HUES48 (cell line): ENCODE data around the gene LARP6.

Source experiments
- H3K27ac ChIP-seq: one replicate; pipeline ENCODE4 v1.7.0; 2013; ENCODE audit warnings: low read depth, low read length, inconsistent platforms
- H3K27me3 ChIP-seq: 2 replicates; pipeline ENCODE4 v1.6.1; 2013; ENCODE audit warnings: mild to moderate bottlenecking, low read length; ENCODE audit not compliant: control insufficient read depth, insufficient read depth
- H3K36me3 ChIP-seq: 2 replicates; pipeline ENCODE4 v1.6.1; 2013; ENCODE audit warnings: low read length; ENCODE audit not compliant: control insufficient read depth, insufficient read depth
- H3K4me1 ChIP-seq: 2 replicates; pipeline ENCODE4 v1.6.1; 2013; ENCODE audit warnings: mild to moderate bottlenecking, low read length; ENCODE audit not compliant: control insufficient read depth, insufficient read depth
- H3K4me3 ChIP-seq: 2 replicates; pipeline ENCODE4 v1.5.1; 2013; ENCODE audit warnings: mild to moderate bottlenecking, low read depth, low read length
- H3K9ac ChIP-seq: 2 replicates; pipeline ENCODE4 v1.6.1; 2013; ENCODE audit warnings: mild to moderate bottlenecking, low read depth, low read length, moderate library complexity
- H3K9me3 ChIP-seq: 2 replicates; pipeline ENCODE4 v1.6.1; 2013; ENCODE audit warnings: low read length; ENCODE audit not compliant: control insufficient read depth, insufficient read depth

The LARP6 gene

GRCh38 chr15:70837476-70837875 lies 16.5 kb downstream of the LARP6 start:
- Histone ChIP-seq H3K9me3 (no peaks in the 10 kb centered on the region), H3K4me1 (peaks cover 13% of the 10 kb centered on the region), H3K27me3 (no peaks in the 10 kb centered on the region), H3K9ac (no peak overlapping the region), H3K4me3 (no peak overlapping the region), H3K27ac (no peak overlapping the region), H3K36me3 (peaks cover 17% of the 10 kb centered on the region)

GRCh38 chr15:70835841-70836240 lies 18.1 kb downstream of the LARP6 start:
- H3K27me3 ChIP-seq = no peaks in the 10 kb centered on the region
- H3K27ac ChIP-seq = no peak overlapping the region
- H3K36me3 ChIP-seq = peaks cover 26% of the 10 kb centered on the region
- no peaks in the 10 kb centered on the region for H3K9me3 ChIP-seq
- no peak overlapping the region for H3K4me3 ChIP-seq
- H3K4me1 ChIP-seq = peaks cover 13% of the 10 kb centered on the region
- H3K9ac ChIP-seq = no peak overlapping the region

- H3K27ac ChIP-seq = no peak overlapping the region
- H3K36me3 ChIP-seq = peaks cover 26% of the 10 kb centered on the region
- H3K4me1 ChIP-seq = peaks cover 13% of the 10 kb centered on the region
- no peaks in the 10 kb centered on the region for H3K9me3 ChIP-seq
- no peaks in the 10 kb centered on the region for H3K27me3 ChIP-seq
- H3K4me3 ChIP-seq = no peak overlapping the region
- no peak overlapping the region for H3K9ac ChIP-seq
Measured at GRCh38 chr15:70835415-70835814, 18.5 kb downstream of the LARP6 start.

- Histone ChIP-seq H3K9ac (no peak overlapping the region), H3K27ac (no peak overlapping the region), H3K27me3 (no peaks in the 10 kb centered on the region), H3K9me3 (no peaks in the 10 kb centered on the region), H3K36me3 (peaks cover 26% of the 10 kb centered on the region), H3K4me1 (peaks cover 13% of the 10 kb centered on the region), H3K4me3 (no peak overlapping the region)
Measured at GRCh38 chr15:70834999-70835398, 19.0 kb downstream of the LARP6 start.

GRCh38 chr15:70833861-70834765 lies 19.8 kb downstream of the LARP6 start:
- no peaks in the 10 kb centered on the region for H3K27me3 ChIP-seq
- peaks cover 26% of the 10 kb centered on the region for H3K36me3 ChIP-seq
- peaks cover 13% of the 10 kb centered on the region for H3K4me1 ChIP-seq
- H3K9me3 ChIP-seq = no peaks in the 10 kb centered on the region
- no peak overlapping the region for H3K4me3 ChIP-seq
- H3K9ac ChIP-seq = no peak overlapping the region
- peak overlapping the region; percentile 72 for H3K27ac ChIP-seq

GRCh38 chr15:70833422-70833821 lies 20.5 kb downstream of the LARP6 start:
- Histone ChIP-seq H3K9ac (no peak overlapping the region), H3K27me3 (no peaks in the 10 kb centered on the region), H3K36me3 (peaks cover 26% of the 10 kb centered on the region), H3K4me3 (no peak overlapping the region), H3K27ac (peak overlapping the region; percentile 72), H3K9me3 (no peaks in the 10 kb centered on the region), H3K4me1 (peaks cover 13% of the 10 kb centered on the region)

GRCh38 chr15:70832176-70832575 lies 21.8 kb downstream of the LARP6 start:
- H3K27ac ChIP-seq = no peak overlapping the region
- H3K4me3 ChIP-seq = no peak overlapping the region
- no peak overlapping the region for H3K9ac ChIP-seq
- peaks cover 26% of the 10 kb centered on the region for H3K36me3 ChIP-seq
- H3K27me3 ChIP-seq = no peaks in the 10 kb centered on the region
- no peaks in the 10 kb centered on the region for H3K9me3 ChIP-seq
- H3K4me1 ChIP-seq = peaks cover 13% of the 10 kb centered on the region

GRCh38 chr15:70831094-70831911 lies 22.7 kb downstream of the LARP6 start:
- no peak overlapping the region for H3K27ac ChIP-seq
- no peak overlapping the region for H3K9ac ChIP-seq
- H3K4me3 ChIP-seq = no peak overlapping the region
- H3K36me3 ChIP-seq = peaks cover 26% of the 10 kb centered on the region
- H3K9me3 ChIP-seq = no peaks in the 10 kb centered on the region
- peaks cover 13% of the 10 kb centered on the region for H3K4me1 ChIP-seq
- no peaks in the 10 kb centered on the region for H3K27me3 ChIP-seq

GRCh38 chr15:70830615-70831014 lies 23.3 kb downstream of the LARP6 start:
- Histone ChIP-seq H3K4me1 (peaks cover 13% of the 10 kb centered on the region), H3K9me3 (no peaks in the 10 kb centered on the region), H3K36me3 (peaks cover 23% of the 10 kb centered on the region), H3K4me3 (no peak overlapping the region), H3K9ac (no peak overlapping the region), H3K27ac (no peak overlapping the region), H3K27me3 (no peaks in the 10 kb centered on the region)

GRCh38 chr15:70829371-70830166 lies 24.4 kb downstream of the LARP6 start:
- peaks cover 11% of the 10 kb centered on the region for H3K4me1 ChIP-seq
- peaks cover 16% of the 10 kb centered on the region for H3K36me3 ChIP-seq
- H3K27me3 ChIP-seq = no peaks in the 10 kb centered on the region
- H3K9me3 ChIP-seq = no peaks in the 10 kb centered on the region
- H3K27ac ChIP-seq = no peak overlapping the region
- H3K9ac ChIP-seq = no peak overlapping the region
- no peak overlapping the region for H3K4me3 ChIP-seq
